ENCODE measurements around the gene FAM163B.

FAM163B gene

GRCh38 chr9:133563291-133563796 is 45.8 kb downstream of the FAM163B start:
- POLR2A ChIA-PET, result no interaction called here
- H3K4me1 ChIP-seq (ENCODE audit: control insufficient read depth, insufficient read depth, low read length), result peaks cover 4% of the 10 kb centered on the region
- TF ChIP-seq ZNF785 (tag by site-specific recombination; IDR thresholded peaks at IDR 0.05), result no peak
- no peak for TF ChIP-seq ZNF670 (tag by site-specific recombination; IDR thresholded peaks at IDR 0.05; ENCODE audit: low read depth)
- no peak for TF ChIP-seq ZNF302 (tag by site-specific recombination; IDR thresholded peaks at IDR 0.05; ENCODE audit: low read depth)
- no peak for TF ChIP-seq ZNF19 (tag by site-specific recombination; IDR thresholded peaks at IDR 0.05; ENCODE audit: low read depth)
- no peak for TF ChIP-seq ZNF529 (tag by site-specific recombination; IDR thresholded peaks at IDR 0.05; ENCODE audit: insufficient replicate concordance)
- TF ChIP-seq ZFHX2 (tag by site-specific recombination; conservative IDR thresholded peaks at IDR 0.05), result peak; percentile 96
- TF ChIP-seq ZNF600 (tag by site-specific recombination; IDR thresholded peaks at IDR 0.05), result 0 out of 2 replicates have a peak, but pooled peaks have one; percentile 16
- no peak for TF ChIP-seq ZNF175 (tag by site-specific recombination; IDR thresholded peaks at IDR 0.05)
- no peak for TF ChIP-seq ZNF488 (tag by site-specific recombination; IDR thresholded peaks at IDR 0.05)
- TF ChIP-seq GFI1B (tag by site-specific recombination; IDR thresholded peaks at IDR 0.05), result no peak
- TF ChIP-seq ZNF174 (tag by site-specific recombination; IDR thresholded peaks at IDR 0.05), result no peak
- TF ChIP-seq REST (tag by site-specific recombination; IDR thresholded peaks at IDR 0.05), result no peak
- no peak for TF ChIP-seq ZNF660 (tag by site-specific recombination; IDR thresholded peaks at IDR 0.05)
- TF ChIP-seq ZFP3 (tag by site-specific recombination; IDR thresholded peaks at IDR 0.05; ENCODE audit: low read depth), result no peak
- no peak for TF ChIP-seq ZNF792 (tag by site-specific recombination; IDR thresholded peaks at IDR 0.05)
- no peak for TF ChIP-seq ZNF2 (tag by site-specific recombination; IDR thresholded peaks at IDR 0.05)
- no peak for TF ChIP-seq ZNF202 (tag by site-specific recombination; IDR thresholded peaks at IDR 0.05; ENCODE audit: borderline replicate concordance)
- TF ChIP-seq PRDM6 (tag by site-specific recombination; IDR thresholded peaks at IDR 0.05), result no peak
- no peak for TF ChIP-seq ATF2 (tag by site-specific recombination; IDR thresholded peaks at IDR 0.05; ENCODE audit: low read depth)
- no peak for TF ChIP-seq ZNF449 (tag by site-specific recombination; IDR thresholded peaks at IDR 0.05)
- TF ChIP-seq KLF1 (tag by site-specific recombination; IDR thresholded peaks at IDR 0.05), result peak; percentile 97
- TF ChIP-seq ZNF133 (tag by site-specific recombination; IDR thresholded peaks at IDR 0.05), result no peak
- TF ChIP-seq KLF17 (tag by site-specific recombination; IDR thresholded peaks at IDR 0.05), result no peak; the same call in 1 of the 2 replicates
- TF ChIP-seq ZNF423 (tag by site-specific recombination; IDR thresholded peaks at IDR 0.05), result no peak
- no peak for TF ChIP-seq ZNF138 (tag by site-specific recombination; IDR thresholded peaks at IDR 0.05; ENCODE audit: borderline replicate concordance)
- no peak for TF ChIP-seq HOXC10 (CRISPR knock-in tag; IDR thresholded peaks at IDR 0.05)
- 0 out of 2 replicates have a peak, but pooled peaks have one; percentile 32 for TF ChIP-seq ZBTB48 (tag by site-specific recombination; IDR thresholded peaks at IDR 0.05)
- TF ChIP-seq ZNF571 (tag by site-specific recombination; IDR thresholded peaks at IDR 0.05), result no peak
- TF ChIP-seq ZNF623 (tag by site-specific recombination; IDR thresholded peaks at IDR 0.05), result no peak

More at GRCh38 chr9:133563291-133563796, 45.8 kb downstream of the FAM163B start:
- H3K27ac ChIP-seq (ENCODE audit: extremely low read depth, low read depth, low read length), result no peak overlapping the region
- no peak overlapping the region for H3K4me3 ChIP-seq (ENCODE audit: low read depth, low read length)
- no peaks in the 10 kb centered on the region for H3K9me3 ChIP-seq (ENCODE audit: control insufficient read depth, insufficient read depth, low read depth, low read length)
- CTCF ChIA-PET, result no interaction called here
- no peaks in the 10 kb centered on the region for H3K36me3 ChIP-seq (ENCODE audit: control insufficient read depth in 2 of 2, insufficient read depth in 1 of 2, low read length in 2 of 2)
